Keratinocyte (primary cell): Measurements from ENCODE around the gene CFAP61.

Experiments
- EZH2 ChIP-seq: IDR thresholded peaks from one replicate; pipeline ENCODE4 v1.6.1; 2012; ENCODE audit warnings: inconsistent platforms, mild to moderate bottlenecking, low read length, moderate library complexity
- TF ChIP-seq, protein P1 (sequence below), 3 experiments: IDR thresholded peaks in 1 of 3; conservative IDR thresholded peaks in 1 of 3; optimal IDR thresholded peaks in 1 of 3; 2 replicates in 2 of 3; 3 replicates in 1 of 3; pipeline versions ENCODE3 to v1.5.1; 2011; ENCODE audit warnings: low read length in 3 of 3, mild to moderate bottlenecking in 3 of 3, moderate library complexity in 2 of 3, control low read depth in 1 of 3, inconsistent platforms in 1 of 3; ENCODE audit not compliant: insufficient read depth in 2 of 3; ENCODE audit errors: extremely low read depth in 1 of 3

DNA sequence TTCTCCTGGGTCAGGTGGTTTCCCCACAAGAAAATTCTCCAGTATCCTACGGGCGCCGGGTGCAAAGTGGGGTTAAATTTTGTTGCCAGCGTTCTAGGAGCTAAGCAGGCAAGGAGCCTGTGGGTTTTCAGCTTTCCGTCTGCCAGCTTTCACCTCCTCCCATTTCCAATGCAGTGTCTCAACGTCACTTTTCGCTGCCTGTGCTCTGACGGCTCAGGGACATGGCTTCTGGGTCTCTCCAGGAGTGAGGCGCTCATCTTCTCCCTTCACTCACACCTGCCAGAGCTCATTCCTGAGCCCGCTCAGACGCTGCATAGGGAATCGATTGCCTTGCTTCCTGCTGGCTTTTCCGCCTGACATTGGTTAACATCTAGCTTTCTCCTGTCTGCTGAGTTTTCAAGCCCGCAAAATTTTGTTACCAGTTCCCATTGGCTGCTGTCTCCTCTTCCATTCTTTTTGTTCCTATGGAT, 42.5 kb upstream of the CFAP61 start:
- TF ChIP-seq, protein P1, sequence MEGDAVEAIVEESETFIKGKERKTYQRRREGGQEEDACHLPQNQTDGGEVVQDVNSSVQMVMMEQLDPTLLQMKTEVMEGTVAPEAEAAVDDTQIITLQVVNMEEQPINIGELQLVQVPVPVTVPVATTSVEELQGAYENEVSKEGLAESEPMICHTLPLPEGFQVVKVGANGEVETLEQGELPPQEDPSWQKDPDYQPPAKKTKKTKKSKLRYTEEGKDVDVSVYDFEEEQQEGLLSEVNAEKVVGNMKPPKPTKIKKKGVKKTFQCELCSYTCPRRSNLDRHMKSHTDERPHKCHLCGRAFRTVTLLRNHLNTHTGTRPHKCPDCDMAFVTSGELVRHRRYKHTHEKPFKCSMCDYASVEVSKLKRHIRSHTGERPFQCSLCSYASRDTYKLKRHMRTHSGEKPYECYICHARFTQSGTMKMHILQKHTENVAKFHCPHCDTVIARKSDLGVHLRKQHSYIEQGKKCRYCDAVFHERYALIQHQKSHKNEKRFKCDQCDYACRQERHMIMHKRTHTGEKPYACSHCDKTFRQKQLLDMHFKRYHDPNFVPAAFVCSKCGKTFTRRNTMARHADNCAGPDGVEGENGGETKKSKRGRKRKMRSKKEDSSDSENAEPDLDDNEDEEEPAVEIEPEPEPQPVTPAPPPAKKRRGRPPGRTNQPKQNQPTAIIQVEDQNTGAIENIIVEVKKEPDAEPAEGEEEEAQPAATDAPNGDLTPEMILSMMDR (optimal IDR thresholded peaks at IDR 0.05 in 1 of 3, IDR thresholded peaks at IDR 0.05 in 1 of 3, conservative IDR thresholded peaks at IDR 0.05 in 1 of 3; ENCODE audit: extremely low read depth in 1 of 3, insufficient read depth in 2 of 3, low read length in 3 of 3), result no peak
- TF ChIP-seq EZH2, result no peak
